Right lobe of liver (tissue), 6 donors: ENCODE data around the gene CEACAM8. TPM values are rescaled to one million over a fixed set of nuclear protein-coding genes. Genes with fewer than 3 reads are reported as not detected.
"Not testable (repeated sequence)": the region's sequence is repeated elsewhere in the genome, so short reads cannot be mapped to it uniquely, and the experiment has no call there.

Source experiments
- ATAC-seq, 4 donors: fragments of 200-7000 bp; cut with Tn5 transposase; one replicate each; pipeline ENCODE4 v1.9.1; 2020; ENCODE audit warnings: mild to moderate bottlenecking in 4 of 4, moderate library complexity in 4 of 4
- DNase-seq, 3 donors: peaks; one replicate each; pipeline ENCODE4 v3.0.0-alpha.2; 2020
- H3K27ac ChIP-seq, 3 donors: fragments of 200-600 bp; one replicate each; pipeline ENCODE4 v1.8.0; 2022
- H3K27me3 ChIP-seq, 2 donors: fragments of 200-600 bp; one replicate each; pipeline ENCODE4 v1.8.0; 2022
- H3K36me3 ChIP-seq, 4 donors: fragments of 200-600 bp; sonication (generic) in 1 of 4; one replicate each; pipeline versions ENCODE4 v1.5.1 to v1.8.0; 2017 to 2022; ENCODE audit warnings: control low read depth in 1 of 4
- H3K4me1 ChIP-seq, 4 donors: fragments of 200-600 bp; sonication (generic) in 1 of 4; one replicate each; pipeline versions ENCODE4 v1.5.1 to v1.8.0; 2017 to 2022; ENCODE audit warnings: control low read depth in 1 of 4
- H3K4me3 ChIP-seq, 3 donors: fragments of 200-600 bp; one replicate each; pipeline ENCODE4 v1.8.0; 2022
- H3K9me3 ChIP-seq, 4 donors: fragments of 200-600 bp; sonication (generic) in 1 of 4; one replicate each; pipeline versions ENCODE4 v1.5.1 to v1.8.0; 2017 to 2022; ENCODE audit warnings: control low read depth in 1 of 4
- CTCF ChIP-seq, 4 donors: fragments of 200-600 bp in 3 of 4; fragments of 450-650 bp in 1 of 4; IDR thresholded peaks; one replicate each; pipeline versions ENCODE4 v1.5.1 to v1.8.0; 2016 to 2022; ENCODE audit warnings: antibody characterized with exemption in 4 of 4, mild to moderate bottlenecking in 2 of 4
- POLR2A ChIP-seq: fragments of 450-650 bp; IDR thresholded peaks from one replicate; pipeline ENCODE4 v1.6.1; 2017; ENCODE audit warnings: antibody characterized with exemption, mild to moderate bottlenecking
- WGBS: methylation state at CpG from one replicate; pipeline ENCODE4 v1.1.6; 2018; ENCODE audit warnings: low coverage, low lambda C conversion rate; ENCODE audit not compliant: insufficient coverage; ENCODE audit errors: missing lambda C conversion rate; 5-methylcytosine and 5-hydroxymethylcytosine counted together
- intact Hi-C, 2 donors: fragments of 100-400 bp; cut with DNase I; formaldehyde crosslinking; loops; one replicate each; pipeline versions ENCODE4 v1.11.2 to v1.14.1; 2022
- total RNA-seq, 6 experiments: library from RNA; depleted of rRNA in 2 of 6; stranded (reverse); fragments of >200 nt in 2 of 6; fragmentation: NEBNext Ultra II Directional in 3 of 6; extraction: Animal tissue kit (Norgen Biotek cat#: 25700) in 3 of 6; gene quantifications; one replicate each; pipeline versions ENCODE4 v1.1.0 to v1.2.4, GENCODE V29; 2016 to 2023
- donor health status: DM: no; HTN: yes; CAD: no.
- donor health status: DM: no; HTN: no; CAD: no.
- donor health status: DM: no; HTN: no; CAD: no.
- donor health status: DM: no; HTN: yes; CAD: no.
- donor health status: DM: no; HTN: yes; CAD: no.

The CEACAM8 gene
- total RNA-seq, 6 experiments from 2014 or later, result 0.42 to 0.68 (median 0.66) TPM; not detected in 3

GRCh38 chr19:42619271-42619670 is 24.5 kb upstream of the CEACAM8 start:
- TF ChIP-seq POLR2A (no peak), CTCF (IDR thresholded peaks at IDR 0.05) (no peak)
- 50% methylated on average over 1 of the region's 1 CpG for WGBS
- H3K27ac ChIP-seq, result no peak overlapping the region
- no peak overlapping the region for H3K4me3 ChIP-seq
- H3K9me3 ChIP-seq, result no peaks in the 10 kb centered on the region
- DNase-seq (no peak), ATAC-seq (no peak)
- H3K36me3 ChIP-seq, result no peaks in the 10 kb centered on the region
- intact Hi-C loops, result no loop called here
- no peaks in the 10 kb centered on the region for H3K4me1 ChIP-seq
- H3K27me3 ChIP-seq, result no peaks in the 10 kb centered on the region

- Histone ChIP-seq H3K4me1 (no peaks in the 10 kb centered on the region), H3K9me3 (no peaks in the 10 kb centered on the region), H3K36me3 (no peaks in the 10 kb centered on the region), H3K4me3 (no peak overlapping the region), H3K27me3 (no peaks in the 10 kb centered on the region), H3K27ac (no peak overlapping the region)
- no peak for TF ChIP-seq CTCF (IDR thresholded peaks at IDR 0.05)
- DNase-seq, result no peak
- WGBS, result 65% methylated on average over 4 of the region's 5 CpGs
- ATAC-seq, result no peak
- intact Hi-C loops, result no loop called here
These were observed 18.9 kb upstream of the CEACAM8 start for GRCh38 chr19:42613666-42614065.

- H3K4me3 ChIP-seq, H3K27me3 ChIP-seq, H3K27ac ChIP-seq, H3K9me3 ChIP-seq, ATAC-seq, H3K4me1 ChIP-seq, DNase-seq, intact Hi-C loops, H3K36me3 ChIP-seq: not testable (repeated sequence)
- WGBS, result no CpG with 5 or more reads among the region's 33 CpGs
These were observed 15.7 kb upstream of the CEACAM8 start for GRCh38 chr19:42610401-42610915.

GRCh38 chr19:42606660-42607351 is 12.1 kb upstream of the CEACAM8 start:
- Histone ChIP-seq H3K9me3 (no peaks in the 10 kb centered on the region), H3K27me3 (no peaks in the 10 kb centered on the region), H3K27ac (no peak overlapping the region), H3K4me3 (no peak overlapping the region), H3K4me1 (no peaks in the 10 kb centered on the region), H3K36me3 (no peaks in the 10 kb centered on the region)
- intact Hi-C loops, result no loop called here
- 8% methylated on average over 9 of the region's 14 CpGs for WGBS
- TF ChIP-seq CTCF (IDR thresholded peaks at IDR 0.05) (peak; percentile 21 to 59 (median 46)), POLR2A (no peak)
- peak; percentile 37 to 54 (median 42) for ATAC-seq
- DNase-seq, result peak; percentile 43 to 62 (median 57)

GRCh38 chr19:42601811-42602443 is 7.2 kb upstream of the CEACAM8 start:
- no peaks in the 10 kb centered on the region for H3K4me1 ChIP-seq
- intact Hi-C loops, result no loop called here
- no peaks in the 10 kb centered on the region for H3K9me3 ChIP-seq
- no peak overlapping the region for H3K27ac ChIP-seq
- peak in 3 of 4 donors; percentile 24 to 64 (median 34) for ATAC-seq
- H3K36me3 ChIP-seq, result no peaks in the 10 kb centered on the region
- DNase-seq, result no peak
- no peak overlapping the region for H3K4me3 ChIP-seq
- no peaks in the 10 kb centered on the region for H3K27me3 ChIP-seq
- WGBS, result 18% methylated on average over 4 of the region's 5 CpGs
- TF ChIP-seq POLR2A (no peak), CTCF (IDR thresholded peaks at IDR 0.05) (no peak)
